H1 (cell line): ENCODE measurements around the gene LCNL1. TPM values are rescaled to one million over a fixed set of nuclear protein-coding genes. Genes with fewer than 3 reads are reported as not detected.

ENCODE experiments used
- CTCF ChIA-PET: fragments of 300-600 bp; sonication (Branson Sonifier 250); formaldehyde crosslinking; loops from one replicate; lab custom pipeline; 2021; ENCODE audit not compliant: partially characterized antibody; lab: Charles Lee
- POLR2A ChIA-PET: fragments of 300-600 bp; sonication (Branson Sonifier 250); formaldehyde crosslinking; loops from one replicate; lab custom pipeline; 2021; ENCODE audit warnings: inconsistent platforms; ENCODE audit not compliant: partially characterized antibody; lab: Charles Lee
- DNase-seq, 2 experiments: peaks; one replicate each; pipeline versions ENCODE4 v3.0.0 to v3.0.0-alpha.2; 2010 to 2022; ENCODE audit warnings: low spot score in 2 of 2, low read depth in 1 of 2, mixed read lengths in 1 of 2
- FAIRE-seq: peaks from 2 replicates; lab custom pipeline; 2011; peaks lifted over from hg19 to GRCh38; lab: Jason Lieb, UNC
- H2AFZ ChIP-seq: 2 replicates; pipeline ENCODE4 v1.8.1; 2012; ENCODE audit warnings: low read length, inconsistent platforms
- H2AK5ac ChIP-seq: 2 replicates; pipeline ENCODE4 v1.6.1; 2013; ENCODE audit warnings: low read depth, low read length
- H2BK120ac ChIP-seq: replicated peaks from 2 replicates; pipeline ENCODE3; 2013; ENCODE audit warnings: low read depth, low read length, inconsistent platforms
- H2BK12ac ChIP-seq: 2 replicates; pipeline ENCODE4 v1.6.1; 2013; ENCODE audit warnings: low read depth, low read length
- H2BK15ac ChIP-seq: 2 replicates; pipeline ENCODE4 v1.6.1; 2013; ENCODE audit warnings: low read length
- H2BK20ac ChIP-seq: 2 replicates; pipeline ENCODE4 v1.6.1; 2013; ENCODE audit warnings: low read length
- H2BK5ac ChIP-seq: 2 replicates; pipeline ENCODE4 v1.6.1; 2013; ENCODE audit warnings: low read depth, low read length
- H3K14ac ChIP-seq: 2 replicates; pipeline ENCODE4 v1.6.1; 2013; ENCODE audit warnings: inconsistent platforms; ENCODE audit not compliant: insufficient read length
- H3K18ac ChIP-seq: 2 replicates; pipeline ENCODE4 v1.6.1; 2013; ENCODE audit warnings: low read length; ENCODE audit errors: extremely low read depth
- H3K23ac ChIP-seq: 2 replicates; pipeline ENCODE4 v1.6.1; 2013; ENCODE audit warnings: inconsistent platforms; ENCODE audit not compliant: insufficient read length
- H3K23me2 ChIP-seq: 2 replicates; pipeline ENCODE4 v1.6.1; 2013; ENCODE audit warnings: low read depth, low read length
- H3K27ac ChIP-seq: 2 replicates; pipeline ENCODE4 v1.6.1; 2011; ENCODE audit warnings: low read depth, low read length, inconsistent platforms
- H3K27me3 ChIP-seq, 4 experiments: replicated peaks in 1 of 4; 1 replicate in 1 of 4; 2 replicates in 3 of 4; pipeline versions ENCODE4 v1.6.1 to v1.8.1; 2011 to 2013; ENCODE audit warnings: low read length in 3 of 4, mild to moderate bottlenecking in 3 of 4, inconsistent platforms in 2 of 4, mixed read lengths in 2 of 4, moderate library complexity in 1 of 4; ENCODE audit not compliant: control insufficient read depth in 3 of 4, insufficient read depth in 3 of 4; ENCODE audit errors: extremely low read depth in 1 of 4
- H3K36me3 ChIP-seq, 4 experiments: 2 replicates each; pipeline versions ENCODE4 v1.6.1 to v1.8.1; 2011 to 2013; ENCODE audit warnings: mild to moderate bottlenecking in 4 of 4, low read length in 3 of 4, moderate library complexity in 2 of 4, control low read depth in 1 of 4, inconsistent platforms in 1 of 4; ENCODE audit not compliant: insufficient read depth in 4 of 4, control insufficient read depth in 2 of 4
- H3K4ac ChIP-seq: replicated peaks from 2 replicates; pipeline ENCODE3; 2013; ENCODE audit warnings: low read length, low read depth, mixed read lengths, inconsistent platforms; ENCODE audit not compliant: insufficient read length
- H3K4me1 ChIP-seq, 4 experiments: replicated peaks in 1 of 4; 1 replicate in 1 of 4; 2 replicates in 3 of 4; pipeline versions ENCODE4 v1.6.1 to v1.8.1; 2011 to 2013; ENCODE audit warnings: low read length in 3 of 4, inconsistent platforms in 2 of 4, mixed read lengths in 1 of 4; ENCODE audit not compliant: insufficient read depth in 4 of 4, control insufficient read depth in 3 of 4
- H3K4me2 ChIP-seq, 2 experiments: 2 replicates each; pipeline versions ENCODE4 v1.6.1 to v1.8.1; 2011 to 2013; ENCODE audit warnings: low read depth in 2 of 2, low read length in 2 of 2, control low read depth in 1 of 2, inconsistent platforms in 1 of 2, mild to moderate bottlenecking in 1 of 2; ENCODE audit not compliant: insufficient read depth in 1 of 2
- H3K4me3 ChIP-seq, 4 experiments: fragments of 200-600, 300-600 bp in 1 of 4; sonication (generic), shearing (Covaris generic), sonication (Bioruptor Twin) in 1 of 4; 2 replicates each; pipeline versions ENCODE4 v1.5.1 to v1.8.1; 2011 to 2016; ENCODE audit warnings: low read length in 4 of 4, low read depth in 3 of 4, control low read depth in 2 of 4, inconsistent platforms in 2 of 4, mild to moderate bottlenecking in 2 of 4, mixed read lengths in 1 of 4, moderate library complexity in 1 of 4; ENCODE audit not compliant: insufficient read depth in 2 of 4; ENCODE audit errors: extremely low read depth in 1 of 4
- H3K56ac ChIP-seq: replicated peaks from 2 replicates; pipeline ENCODE3; 2013; ENCODE audit warnings: low read depth, mild to moderate bottlenecking, mixed read lengths, low read length, inconsistent platforms; ENCODE audit not compliant: insufficient read length
- H3K79me1 ChIP-seq: 2 replicates; pipeline ENCODE4 v1.6.1; 2013; ENCODE audit warnings: low read depth, low read length, control low read depth
- H3K79me2 ChIP-seq, 2 experiments: 2 replicates each; pipeline versions ENCODE4 v1.6.1 to v1.8.1; 2012 to 2013; ENCODE audit warnings: low read length in 2 of 2, mild to moderate bottlenecking in 2 of 2, inconsistent platforms in 1 of 2; ENCODE audit not compliant: insufficient read depth in 2 of 2, control insufficient read depth in 1 of 2
- H3K9ac ChIP-seq, 4 experiments: replicated peaks in 1 of 4; 1 replicate in 1 of 4; 2 replicates in 3 of 4; pipeline versions ENCODE4 v1.6.1 to v1.8.1; 2011 to 2013; ENCODE audit warnings: low read depth in 3 of 4, low read length in 3 of 4, control low read depth in 2 of 4, mild to moderate bottlenecking in 2 of 4, moderate library complexity in 2 of 4, inconsistent platforms in 1 of 4; ENCODE audit errors: extremely low read depth in 1 of 4
- H3K9me3 ChIP-seq, 2 experiments: 2 replicates each; pipeline versions ENCODE4 v1.6.1 to v1.8.1; 2012 to 2013; ENCODE audit warnings: mild to moderate bottlenecking in 2 of 2, moderate library complexity in 2 of 2, control low read depth in 1 of 2, inconsistent platforms in 1 of 2, low read depth in 1 of 2, low read length in 1 of 2, mixed read lengths in 1 of 2; ENCODE audit not compliant: insufficient read depth in 2 of 2
- H4K20me1 ChIP-seq, 2 experiments: replicated peaks in 1 of 2; 2 replicates each; pipeline versions ENCODE3 to v1.8.1; 2011 to 2013; ENCODE audit warnings: inconsistent platforms in 2 of 2, low read length in 2 of 2, mild to moderate bottlenecking in 1 of 2; ENCODE audit not compliant: insufficient read depth in 2 of 2, control insufficient read depth in 1 of 2
- H4K5ac ChIP-seq: 2 replicates; pipeline ENCODE4 v1.6.1; 2013; ENCODE audit warnings: low read length, low read depth, mixed read lengths, inconsistent platforms; ENCODE audit not compliant: insufficient read length
- H4K8ac ChIP-seq: 2 replicates; pipeline ENCODE4 v1.8.0; 2013; ENCODE audit warnings: mild to moderate bottlenecking, moderate library complexity, low read length, inconsistent platforms; ENCODE audit not compliant: insufficient read depth; ENCODE audit errors: extremely low read depth
- H4K91ac ChIP-seq: replicated peaks from 2 replicates; pipeline ENCODE3; 2013; ENCODE audit warnings: low read length, mixed read lengths, inconsistent platforms; ENCODE audit not compliant: insufficient read length
- CBX8 ChIP-seq: fragments of 300-800, 300-1000 bp; sonication (generic); IDR thresholded peaks from 2 replicates; pipeline ENCODE4 v1.7.1; 2016; ENCODE audit warnings: low read depth, low read length, borderline replicate concordance
- CTCF ChIP-seq, 3 experiments: IDR thresholded peaks; 1 replicate in 2 of 3; 2 replicates in 1 of 3; pipeline versions ENCODE4 v1.5.1 to v1.6.1; 2011; ENCODE audit warnings: low read length in 3 of 3, mild to moderate bottlenecking in 3 of 3, inconsistent platforms in 2 of 3, low read depth in 1 of 3, moderate library complexity in 1 of 3; ENCODE audit not compliant: insufficient read depth in 1 of 3; ENCODE audit errors: control extremely low read depth in 1 of 3
- EZH2 ChIP-seq: fragments of 200-600 bp; sonication (generic); IDR thresholded peaks from 2 replicates; pipeline ENCODE4 v1.7.1; 2012; ENCODE audit warnings: low read depth, mild to moderate bottlenecking, moderate library complexity, low read length, inconsistent platforms; ENCODE audit not compliant: severe bottlenecking
- GABPA ChIP-seq: IDR thresholded peaks from 2 replicates; pipeline ENCODE4 v1.6.1; 2011; ENCODE audit warnings: mild to moderate bottlenecking, low read length, moderate library complexity, borderline replicate concordance; ENCODE audit not compliant: insufficient read depth
- KDM1A ChIP-seq: fragments of 200-600, 300-600 bp; sonication (generic); IDR thresholded peaks from 2 replicates; pipeline ENCODE4 v1.7.1; 2016; ENCODE audit warnings: mild to moderate bottlenecking, low read length, borderline replicate concordance
- MAFK ChIP-seq: IDR thresholded peaks from 2 replicates; pipeline ENCODE4 v1.6.1; 2012; ENCODE audit warnings: low read depth, mild to moderate bottlenecking, improper control_type of control experiment, low read length
- NRF1 ChIP-seq: IDR thresholded peaks from 2 replicates; pipeline ENCODE4 v1.6.1; 2011; ENCODE audit warnings: mild to moderate bottlenecking, low read depth, low read length, improper control_type of control experiment
- SIN3A ChIP-seq, 2 experiments: IDR thresholded peaks in 1 of 2; conservative IDR thresholded peaks in 1 of 2; 2 replicates each; pipeline ENCODE4 v1.6.1; 2011 to 2012; ENCODE audit warnings: low read length in 2 of 2, improper control_type of control experiment in 1 of 2, low read depth in 1 of 2, mild to moderate bottlenecking in 1 of 2
- USF2 ChIP-seq: IDR thresholded peaks from 2 replicates; pipeline ENCODE4 v1.6.1; 2011; ENCODE audit warnings: low read length, improper control_type of control experiment
- WGBS, 2 experiments: shearing (Covaris generic) in 1 of 2; methylation state at CpG; one replicate each; pipeline versions ENCODE4 v1.1.6 to v1.1.7; 2013 to 2015; ENCODE audit warnings: low lambda C conversion rate in 2 of 2, mixed read lengths in 2 of 2, inconsistent platforms in 1 of 2, low coverage in 1 of 2, missing lambda C conversion rate in 1 of 2; ENCODE audit not compliant: insufficient replicate concordance in 2 of 2, insufficient coverage in 1 of 2, insufficient read length in 1 of 2; ENCODE audit errors: extremely low coverage in 1 of 2, missing lambda C conversion rate in 1 of 2; 5-methylcytosine and 5-hydroxymethylcytosine counted together
- polyA plus RNA-seq, 7 experiments: library from polyadenylated mRNA; depleted of rRNA in 3 of 7; stranded (reverse) in 5 of 7; unstranded in 2 of 7; fragments of >200 nt in 5 of 7; fragments of 200-250 nt in 2 of 7; gene quantifications; 1 replicate in 5 of 7; 2 replicates in 1 of 7; 4 replicates in 1 of 7; pipeline versions ENCODE4 v1.2.1 to v1.2.3, GENCODE V29; 2011 to 2013; ENCODE audit warnings: missing spikeins in 2 of 7, mixed read lengths in 2 of 7
- total RNA-seq: library from RNA; stranded (reverse); fragmentation: NEBNext Ultra II Directional; extraction: Animal tissue kit (Norgen Biotek cat#: 25700); gene quantifications from 2 replicates; pipeline ENCODE4 v1.2.1, GENCODE V29; 2021

The LCNL1 gene
- total and polyA plus RNA-seq, 2 of the 8 experiments (the other 6 are each of a cell fraction or from before 2014, with no cell fraction given) = 0.11 TPM; not detected in 1

- ChIA-PET CTCF (interaction anchor here (0.7 to 2.2 kb wide), 6 partner anchors 10 to 92 kb away, joined by 3 to 11 read pairs (median 5); no protein-coding TSS in a partner anchor), POLR2A (no interaction called here)
- Histone ChIP-seq H4K91ac (no peak overlapping the region), H3K14ac (no peak overlapping the region), H4K20me1 (no peaks in the 10 kb centered on the region), H2AK5ac (no peak overlapping the region), H2AFZ (no peak overlapping the region), H3K79me2 (no peaks in the 10 kb centered on the region), H3K4me1 (peaks cover 0 to 4% (median under 1%) of the 10 kb centered on the region in 4 experiments; a peak in 2 of 7 replicates), H3K36me3 (peaks cover 0 to 9% (median 0%) of the 10 kb centered on the region in 4 experiments; a peak in 1 of 8 replicates), H2BK12ac (no peak overlapping the region), H3K18ac (no peak overlapping the region), H2BK15ac (no peak overlapping the region), H4K8ac (no peak overlapping the region), H3K27ac (no peak overlapping the region), H3K9ac (no peak overlapping the region), H3K4me2 (no peak overlapping the region), H2BK20ac (no peak overlapping the region), H2BK120ac (no peak overlapping the region), H2BK5ac (no peak overlapping the region), H3K4ac (no peak overlapping the region), H3K9me3 (peaks cover 0 to 18% of the 10 kb centered on the region in 2 experiments; a peak in 2 of 4 replicates), H3K23me2 (no peaks in the 10 kb centered on the region; the same call in 1 of the 2 replicates), H4K5ac (no peak overlapping the region), H3K23ac (no peak overlapping the region), H3K4me3 (no peak overlapping the region), H3K27me3 (no peaks in the 10 kb centered on the region; a peak in 1 of 7 replicates), H3K79me1 (no peaks in the 10 kb centered on the region), H3K56ac (no peak overlapping the region)
- no peak for DNase-seq
- 96% methylated on average over 20 of the region's 24 CpGs; no CpG with 5 or more reads in 1 of the 2 experiments for WGBS, 2 experiments
- no peak for FAIRE-seq
- TF ChIP-seq CBX8 (no peak), USF2 (no peak), MAFK (no peak), EZH2 (no peak), GABPA (no peak), KDM1A (no peak), NRF1 (no peak), SIN3A (conservative IDR thresholded peaks at IDR 0.05 in 1 of 2, IDR thresholded peaks at IDR 0.05 in 1 of 2; ENCODE audit: low read depth in 1 of 2, low read length in 2 of 2) (no peak), CTCF (IDR thresholded peaks at IDR 0.05; ENCODE audit: control extremely low read depth in 1 of 3, insufficient read depth in 1 of 3, low read depth in 1 of 3, low read length in 3 of 3) (no peak)
Measured at GRCh38 chr9:137011156-137011555, 28.4 kb downstream of the LCNL1 start.
